Stimulated activated CD8-positive, alpha-beta memory T cell treated with anti-CD3 and anti-CD28 coated beads, Interleukin-4, amount 100 ng/mL, for 48 hours (primary cell): ENCODE results near the gene CALCOCO2.
"Not testable (repeated sequence)": the region's sequence is repeated elsewhere in the genome, so short reads cannot be mapped to it uniquely, and the experiment has no call there.

ENCODE experiments used
- DNase-seq: peaks from one replicate; pipeline ENCODE4 v3.0.0-alpha.2; 2020

Gene CALCOCO2

DNA sequence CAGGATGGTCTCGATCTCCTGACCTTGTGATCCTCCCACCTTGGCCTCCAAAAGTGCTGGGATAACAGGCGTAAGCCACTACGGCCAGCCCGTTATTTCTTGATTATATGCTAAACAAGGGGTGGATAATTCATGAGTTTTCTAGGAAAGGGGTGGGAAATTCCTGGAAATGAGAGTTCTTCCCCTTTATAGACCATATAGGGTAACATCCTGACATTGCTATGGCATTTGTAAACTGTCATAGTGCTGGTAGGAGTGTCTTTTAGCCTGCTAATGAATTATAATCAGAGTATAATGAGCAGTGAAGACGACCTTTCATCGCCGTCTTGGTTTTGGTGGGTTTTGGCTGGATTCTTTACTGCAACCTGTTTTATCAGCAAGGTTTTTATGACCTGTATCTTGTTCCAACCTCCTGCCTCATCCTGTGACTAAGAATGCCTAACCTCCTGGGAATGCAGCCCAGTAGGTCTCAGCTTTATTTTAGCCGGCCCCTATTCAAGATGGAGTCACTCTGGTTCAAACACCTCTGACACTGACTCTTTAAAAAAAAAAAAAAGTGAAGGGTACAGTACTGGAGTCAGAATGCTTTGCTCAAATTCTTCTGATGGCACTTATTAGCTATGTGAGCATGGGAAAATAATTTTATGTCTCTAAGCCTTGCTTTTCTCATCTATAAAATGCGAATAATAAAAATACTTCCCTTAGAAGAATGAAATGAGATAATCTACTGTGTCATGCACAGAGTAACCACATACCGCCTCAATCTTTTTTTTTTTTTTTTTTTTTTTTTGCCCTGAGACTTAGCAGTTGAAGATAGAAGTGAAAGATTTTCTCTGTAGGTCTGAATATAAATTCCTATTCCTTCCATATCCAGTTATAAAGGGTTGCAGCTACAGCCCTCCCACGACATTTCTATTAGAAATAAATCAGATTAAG lies 5.1 kb upstream of the CALCOCO2 start:
- no peak for DNase-seq

DNA sequence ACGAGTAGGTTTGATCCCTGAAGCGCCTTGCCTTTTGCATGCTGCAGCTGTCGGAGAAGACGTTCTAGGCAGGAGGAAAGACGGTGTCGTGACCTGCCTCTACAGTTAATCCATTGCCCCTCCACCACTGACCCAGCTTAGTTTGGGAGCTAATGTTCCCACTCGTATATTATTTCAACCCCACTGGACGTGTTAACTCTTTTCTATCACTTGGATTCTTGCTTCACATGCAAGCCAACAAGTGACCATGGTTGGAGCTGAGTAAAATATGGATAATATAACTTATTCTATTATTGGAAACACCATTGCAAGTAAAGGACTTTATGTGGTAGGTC lies 681 bp downstream of the CALCOCO2 start:
- no peak for DNase-seq

DNA sequence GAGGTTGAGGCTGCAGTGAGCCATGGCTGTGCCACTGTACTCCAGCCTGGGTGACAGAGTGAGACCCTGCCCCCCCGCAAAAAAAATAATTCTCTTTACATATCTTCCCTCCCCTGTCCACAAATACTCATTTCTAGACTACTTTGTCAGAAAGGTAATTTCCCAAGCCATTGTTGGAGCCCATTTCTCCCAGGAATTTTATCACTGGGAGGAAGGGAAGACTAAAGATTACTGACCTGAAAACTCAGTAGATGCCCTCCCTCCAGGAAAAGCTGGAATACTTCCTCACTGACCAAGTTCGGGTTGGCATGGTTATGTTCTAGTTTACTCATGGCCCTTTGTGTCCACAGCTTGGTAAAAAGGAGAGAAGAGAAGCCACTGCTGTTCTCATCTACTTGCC lies 4.1 kb downstream of the CALCOCO2 start:
- DNase-seq: no peak

DNA sequence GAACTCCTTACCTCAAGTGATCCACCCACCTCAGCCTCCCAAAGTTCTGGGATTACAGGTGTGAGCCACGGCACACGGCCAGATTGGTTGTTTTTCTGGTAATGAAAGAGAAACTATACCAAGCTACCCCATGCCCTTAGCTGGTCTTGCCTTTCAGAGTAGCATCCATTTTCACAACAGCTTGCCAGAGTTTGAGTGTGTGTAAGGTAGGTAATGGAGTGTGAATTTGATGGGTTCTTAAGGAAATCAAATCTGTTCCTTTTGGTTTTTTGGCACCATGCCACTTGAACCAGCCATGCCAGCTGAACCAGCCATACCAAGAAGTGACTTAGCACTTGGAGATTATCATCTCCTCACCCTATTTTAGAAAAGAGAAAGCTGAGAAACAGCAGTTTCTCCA lies 5.1 kb downstream of the CALCOCO2 start:
- no peak for DNase-seq

DNA sequence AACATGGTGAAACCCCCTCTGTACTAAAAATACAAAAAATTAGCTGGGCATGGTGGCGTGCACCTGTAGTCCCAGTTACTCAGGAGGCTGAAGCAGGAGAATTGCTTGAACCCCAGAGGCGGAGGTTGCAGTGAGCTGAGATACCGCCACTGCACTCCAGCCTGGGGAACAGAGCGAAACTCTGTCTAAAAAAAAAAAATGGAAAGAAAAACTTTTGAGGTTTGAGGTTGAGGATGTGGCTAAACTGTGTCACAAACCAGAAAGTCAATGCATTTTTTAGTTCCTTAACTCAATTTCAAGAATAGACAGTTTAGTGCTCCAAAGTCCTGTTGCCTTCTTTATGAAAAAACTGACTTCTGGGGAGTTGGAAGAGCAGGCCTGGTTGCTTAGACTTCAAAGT lies 6.6 kb downstream of the CALCOCO2 start:
- DNase-seq: not testable (repeated sequence)

DNA sequence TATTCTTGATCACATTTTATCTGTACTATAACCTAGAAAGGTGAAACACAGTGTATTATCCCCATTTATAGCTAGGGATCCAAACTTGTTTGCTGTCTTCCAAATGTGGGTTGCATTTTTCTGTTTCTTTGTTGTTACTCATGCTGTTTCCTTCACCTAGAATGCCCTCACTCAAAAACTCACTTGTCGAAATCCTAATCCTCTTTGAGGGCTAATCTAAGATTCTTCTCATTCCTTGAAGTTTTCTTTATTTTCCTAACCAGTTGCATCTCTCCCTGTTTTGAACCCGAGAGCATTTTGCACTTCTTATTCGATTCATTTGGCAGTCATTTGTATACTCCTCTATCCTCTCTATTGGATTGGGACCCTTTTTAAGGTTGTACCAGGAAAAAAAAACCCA lies 9.6 kb downstream of the CALCOCO2 start:
- DNase-seq: no peak

DNA sequence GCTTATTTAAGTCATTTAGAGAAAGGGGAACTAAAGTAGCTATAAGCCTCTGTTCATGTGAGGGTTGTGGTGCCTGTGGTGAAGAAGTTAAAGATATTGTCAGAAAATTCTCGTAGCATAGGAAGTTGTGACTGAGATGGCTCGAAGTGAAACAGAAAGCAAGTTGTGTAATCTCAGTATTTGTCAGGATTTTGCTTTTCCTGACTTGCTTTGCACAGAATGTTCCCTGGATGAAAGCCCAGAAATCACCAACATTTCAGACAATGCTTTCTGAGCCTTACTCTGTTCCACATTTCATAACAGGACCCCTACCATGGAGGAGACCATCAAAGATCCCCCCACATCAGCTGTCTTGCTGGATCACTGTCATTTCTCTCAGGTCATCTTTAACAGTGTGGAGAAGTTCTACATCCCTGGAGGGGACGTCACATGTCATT lies 10.6 kb downstream of the CALCOCO2 start:
- no peak for DNase-seq

DNA sequence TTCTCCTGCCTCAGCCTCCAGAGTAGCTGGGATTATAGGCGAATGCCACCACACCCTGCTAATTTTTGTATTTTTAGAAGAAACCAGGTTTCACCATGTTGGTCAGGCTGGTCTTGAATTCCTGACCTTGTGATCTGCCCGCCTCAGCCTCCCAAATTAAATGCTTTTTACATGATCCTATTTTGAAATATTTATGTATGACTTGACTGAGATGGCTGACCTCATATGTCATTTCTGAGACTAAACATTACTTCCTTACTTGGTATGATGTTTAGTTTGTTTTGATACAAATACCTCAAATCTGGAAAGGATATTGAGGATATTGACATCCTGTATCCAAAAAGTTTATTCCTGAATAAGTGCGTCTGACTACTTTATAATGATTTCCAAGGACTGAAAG lies 11.9 kb downstream of the CALCOCO2 start:
- DNase-seq: no peak

DNA sequence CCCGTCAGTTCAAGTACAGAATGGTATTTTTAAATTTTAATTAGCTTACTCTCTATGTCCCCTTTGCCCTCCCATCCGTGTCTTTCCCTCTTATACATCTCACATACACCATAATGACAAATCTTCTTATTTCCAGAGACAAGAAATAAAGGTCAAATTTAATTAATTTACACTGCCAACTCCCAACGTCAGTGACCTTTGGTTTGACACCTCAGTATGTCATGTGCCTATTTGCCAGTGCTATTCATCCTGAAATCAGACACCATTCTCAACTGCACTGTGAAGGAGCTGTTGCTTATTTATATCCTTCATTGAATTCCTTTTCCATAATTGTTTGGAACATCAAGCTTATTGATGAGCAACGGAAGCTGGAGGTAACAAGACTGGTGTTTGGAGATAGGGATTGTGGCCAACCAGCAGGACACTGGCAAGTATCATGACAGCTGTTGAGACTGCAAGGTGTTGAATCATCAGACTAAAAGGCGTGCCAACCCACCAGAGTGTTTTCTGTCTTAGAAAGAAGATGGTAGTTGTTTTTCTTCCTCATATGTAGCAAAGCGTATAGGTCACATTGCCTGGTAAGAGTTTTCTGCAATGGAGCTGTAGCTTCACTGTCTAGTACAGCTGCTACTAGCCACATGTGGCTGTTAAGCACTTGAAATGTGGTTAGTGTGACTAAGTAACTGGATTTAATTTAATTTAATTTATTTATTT lies 12.5 kb downstream of the CALCOCO2 start:
- DNase-seq: no peak

DNA sequence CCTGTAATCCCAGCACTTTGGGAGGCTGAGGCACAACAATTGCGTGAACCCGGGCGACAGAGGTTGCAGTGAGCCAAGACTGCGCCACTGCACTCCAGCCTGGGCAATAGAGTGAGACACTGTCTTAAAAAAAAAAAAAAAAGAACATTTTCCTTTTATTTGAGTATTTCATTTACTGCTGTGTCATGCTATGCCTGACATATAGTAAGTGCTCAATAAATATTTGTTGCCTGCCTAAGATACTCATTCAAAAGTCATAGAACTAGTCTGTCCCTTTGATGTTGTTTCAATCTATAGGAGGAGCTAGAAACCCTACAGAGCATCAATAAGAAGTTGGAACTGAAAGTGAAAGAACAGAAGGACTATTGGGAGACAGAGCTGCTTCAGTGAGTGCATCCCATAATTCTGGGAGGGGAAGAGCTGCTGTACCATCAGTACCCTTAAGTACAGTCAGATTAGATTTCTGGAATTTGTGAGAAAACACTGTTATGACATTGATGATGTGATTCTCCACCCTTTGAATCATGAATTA lies 20.0 kb downstream of the CALCOCO2 start:
- no peak for DNase-seq

DNA sequence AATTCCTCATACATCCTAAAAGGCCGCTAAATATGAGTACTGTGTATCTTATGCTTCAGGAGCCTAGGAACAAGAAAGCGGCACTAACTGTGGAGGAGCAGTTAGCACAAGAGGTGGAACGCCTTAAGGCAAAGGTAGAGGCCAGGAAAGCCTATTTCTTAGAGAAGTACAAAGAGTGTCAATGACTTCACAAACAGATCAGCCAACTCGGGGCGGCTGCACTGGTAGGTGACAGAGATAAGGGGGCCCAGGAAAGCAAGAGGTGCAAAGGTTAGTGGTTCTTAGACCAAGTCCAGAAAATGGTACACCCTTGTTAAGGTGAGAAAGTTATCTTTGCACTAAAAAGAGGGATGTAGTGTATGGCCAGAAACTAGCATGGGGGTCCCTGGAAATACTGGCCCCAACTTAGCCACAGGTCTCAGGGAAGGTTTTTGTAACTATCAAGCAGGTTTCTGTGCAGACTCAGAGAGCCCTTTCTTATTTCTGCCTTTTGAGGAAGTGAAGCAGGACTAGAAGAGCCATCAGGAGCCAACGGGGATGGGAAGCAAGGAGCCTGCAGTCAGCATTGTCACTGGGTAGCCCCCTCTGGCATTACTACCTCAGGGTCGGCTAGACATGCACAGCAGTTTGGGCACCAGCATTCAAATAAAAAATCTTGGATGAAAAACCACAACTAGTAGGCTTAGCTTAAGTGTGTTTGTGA lies 24.1 kb downstream of the CALCOCO2 start:
- DNase-seq: no peak

DNA sequence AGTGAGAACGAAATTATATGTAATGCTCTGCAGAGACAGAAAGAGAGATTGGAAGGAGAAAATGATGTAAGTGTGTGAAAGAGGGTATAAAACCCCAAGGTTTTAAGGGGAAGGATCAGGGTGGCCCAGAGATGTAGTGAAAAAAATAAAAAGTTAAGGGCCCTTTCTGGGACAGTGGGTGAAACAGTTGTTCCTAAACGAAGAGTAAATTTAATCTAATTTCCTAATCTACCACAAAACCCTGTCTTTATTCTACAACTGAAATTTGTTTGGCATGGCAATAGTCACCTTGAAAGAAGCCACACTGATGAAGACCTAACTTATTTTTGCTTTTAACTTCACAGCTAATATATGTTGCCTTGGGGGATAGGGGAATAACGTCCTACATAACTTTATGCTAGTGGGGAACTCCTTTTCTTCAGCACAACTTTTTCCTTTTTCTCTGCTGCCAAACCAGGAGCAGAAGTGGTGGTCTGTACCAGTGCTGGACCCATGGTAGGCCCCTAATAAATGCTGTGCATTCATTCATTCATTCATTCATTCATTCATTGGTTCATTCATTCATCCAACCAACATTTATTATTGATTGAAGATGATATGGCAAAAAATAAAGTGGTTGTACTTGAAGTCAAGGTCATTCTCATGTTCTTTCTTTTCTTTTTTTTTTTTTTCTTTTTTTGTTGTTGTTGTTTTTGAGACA lies 25.4 kb downstream of the CALCOCO2 start:
- no peak for DNase-seq

DNA sequence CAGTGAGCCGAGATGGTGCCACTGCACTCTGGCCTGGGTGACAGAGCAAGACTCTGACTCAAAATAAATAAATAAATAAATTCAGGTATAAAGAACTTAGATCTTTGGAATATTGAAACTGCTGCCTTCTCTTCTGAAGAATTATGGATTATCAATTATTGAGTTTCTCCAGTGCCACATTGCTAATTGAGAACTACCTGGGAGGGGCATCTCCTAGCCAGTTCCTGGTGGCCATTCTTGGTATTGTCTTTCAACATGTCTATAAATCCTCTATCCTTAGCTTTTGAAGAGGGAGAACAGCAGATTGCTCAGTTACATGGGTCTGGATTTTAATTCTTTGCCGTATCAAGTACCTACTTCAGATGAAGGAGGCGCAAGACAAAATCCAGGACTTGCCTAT lies 29.2 kb downstream of the CALCOCO2 start:
- DNase-seq: no peak

DNA sequence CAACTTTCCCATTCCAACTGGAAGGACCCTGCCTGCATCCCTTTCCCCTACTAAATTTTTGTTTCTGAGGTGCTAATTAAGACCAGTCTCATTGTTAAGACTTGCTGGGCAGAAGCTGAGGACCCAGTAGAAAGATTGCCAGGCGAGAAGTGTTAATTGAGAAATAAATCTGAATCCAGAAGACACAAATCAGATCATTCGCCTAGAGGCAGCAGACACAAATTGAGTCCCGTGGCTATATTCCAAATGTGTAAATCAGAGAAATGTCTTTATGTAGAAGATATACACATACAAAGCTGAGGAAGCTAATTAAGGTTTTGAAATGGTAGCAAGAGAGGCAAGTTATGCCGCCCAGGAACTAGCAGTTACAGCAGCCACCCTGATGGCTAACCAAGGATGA lies 29.6 kb downstream of the CALCOCO2 start:
- DNase-seq: no peak

DNA sequence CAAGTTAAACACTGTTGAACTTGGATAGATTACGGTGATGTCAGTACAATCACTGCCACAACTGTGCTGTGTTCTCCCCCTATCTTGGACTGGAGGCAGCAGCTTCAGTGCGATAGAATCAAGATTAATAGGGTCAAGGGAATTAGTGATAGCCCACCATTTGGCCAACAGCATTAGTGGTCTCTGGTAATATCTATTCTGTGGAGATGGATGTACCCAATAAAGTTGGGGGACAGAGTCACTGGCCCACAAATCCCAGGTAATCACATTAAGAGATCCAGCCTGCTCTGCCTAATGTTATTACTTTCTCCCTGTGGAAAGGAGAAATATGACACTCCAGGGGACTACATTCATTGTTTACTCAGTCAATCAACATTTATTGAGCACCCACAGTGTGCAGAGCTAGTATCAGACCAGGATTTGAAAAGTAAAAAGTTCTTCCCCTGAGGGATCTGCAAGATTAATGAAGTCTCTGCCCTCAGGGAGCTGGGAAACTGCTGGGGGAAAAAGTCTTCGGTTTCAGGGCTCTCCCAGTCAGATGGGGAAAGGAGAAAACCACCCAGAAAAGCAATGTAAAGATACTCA lies 38.2 kb downstream of the CALCOCO2 start:
- no peak for DNase-seq

DNA sequence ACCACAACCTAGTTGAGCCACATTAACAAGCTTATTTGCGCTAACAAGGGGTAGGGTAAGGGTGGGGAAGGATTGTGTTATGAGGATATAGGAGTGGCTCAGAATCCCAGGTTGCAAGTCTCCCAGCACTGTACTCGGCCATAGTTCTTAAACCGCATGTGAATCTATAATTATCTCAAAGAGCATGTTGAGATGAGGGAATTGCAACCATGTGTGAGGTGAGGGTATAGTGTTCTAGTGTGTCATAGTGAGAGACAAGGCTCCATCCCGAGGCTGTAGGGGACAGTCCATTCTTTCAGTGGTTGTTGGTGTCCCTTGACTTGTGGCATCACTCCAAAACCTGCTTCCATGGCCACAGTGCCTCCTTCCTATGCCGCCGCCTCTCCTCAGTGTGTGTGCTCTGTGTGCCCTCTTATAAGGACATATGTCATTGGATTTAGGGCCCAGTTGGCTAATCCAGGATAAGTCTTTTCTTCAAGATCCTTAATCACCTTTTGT lies 39.0 kb downstream of the CALCOCO2 start:
- no peak for DNase-seq

DNA sequence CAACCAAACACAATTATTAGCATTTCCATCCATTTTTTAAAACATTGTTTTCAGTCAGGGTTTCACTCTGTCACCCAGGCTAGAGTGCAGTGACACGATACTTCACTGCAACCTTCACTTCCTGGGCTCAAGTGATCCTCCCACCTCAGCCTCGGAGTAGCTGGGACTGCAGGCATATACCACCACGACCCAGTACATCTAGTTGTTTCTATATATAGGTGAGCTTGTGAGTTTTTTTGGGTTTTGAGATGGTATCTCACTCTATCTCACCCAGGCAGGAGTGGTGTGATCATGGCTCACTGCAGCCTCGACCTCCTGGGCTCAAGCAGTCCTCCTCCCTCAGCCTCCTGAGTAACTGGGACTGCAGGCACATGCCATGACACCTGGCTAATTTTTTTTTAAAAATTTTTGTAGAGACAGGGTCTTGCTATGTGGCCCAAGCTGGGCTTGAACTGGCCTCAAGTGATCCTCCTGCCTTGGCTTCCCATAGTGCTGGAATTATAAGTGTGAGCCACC lies 40.3 kb downstream of the CALCOCO2 start:
- no peak for DNase-seq

DNA sequence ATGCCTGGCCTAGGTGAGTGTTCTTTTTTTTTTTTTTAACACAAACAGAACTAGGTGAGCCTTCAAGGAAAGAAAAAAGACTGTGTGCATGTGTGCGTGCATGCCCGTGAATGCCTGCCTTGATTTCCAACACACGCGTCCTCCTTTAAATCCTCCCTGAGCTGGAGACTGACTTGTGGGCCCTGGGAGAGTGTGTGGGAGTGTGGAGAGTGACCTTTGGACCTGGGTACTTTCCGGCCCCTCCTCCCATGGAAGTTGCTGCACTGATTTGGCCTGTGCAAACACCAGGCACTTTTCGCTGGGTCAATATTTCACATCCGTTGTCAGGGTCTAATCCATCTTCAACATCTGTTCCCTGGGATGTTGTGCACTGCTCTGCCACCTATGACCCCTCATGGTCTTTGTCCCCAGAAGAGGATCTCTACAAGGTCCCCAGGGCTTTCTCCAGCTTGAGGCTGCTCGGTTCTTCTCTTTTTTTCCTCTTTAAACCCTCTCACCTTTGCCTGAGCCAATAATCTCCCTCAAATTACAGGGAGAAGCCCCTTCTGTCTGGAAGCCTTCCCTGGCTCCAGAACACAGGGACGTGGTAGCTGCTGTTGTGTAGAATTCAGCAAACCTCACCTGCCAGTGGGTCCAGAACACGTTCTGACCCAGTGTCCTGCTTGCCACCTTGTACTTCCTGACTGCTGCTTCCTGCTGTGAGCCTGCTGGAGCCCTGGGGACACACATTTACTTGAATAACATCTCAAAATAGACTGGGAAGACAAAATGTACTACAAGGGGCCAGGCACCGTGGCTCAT lies 40.9 kb downstream of the CALCOCO2 start:
- no peak for DNase-seq

DNA sequence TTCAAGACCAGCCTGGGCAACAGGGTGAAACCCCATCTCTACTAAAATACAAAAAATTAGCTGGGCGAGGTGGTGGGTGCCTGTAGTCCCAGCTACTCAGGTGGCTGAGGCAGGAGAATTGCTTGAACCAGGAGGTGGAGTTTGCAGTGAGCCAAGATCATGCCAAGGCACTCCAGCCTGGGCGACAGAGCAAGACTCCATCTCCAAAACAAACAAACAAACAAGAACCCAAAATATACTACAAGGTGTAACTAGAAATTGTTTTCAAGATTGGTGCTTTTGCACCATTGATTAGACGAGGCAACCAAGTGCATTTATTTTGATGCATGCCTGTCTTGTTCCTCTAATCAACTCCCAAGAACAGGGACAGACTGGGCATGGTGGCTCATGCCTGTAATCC lies 41.6 kb downstream of the CALCOCO2 start:
- not testable (repeated sequence) for DNase-seq

DNA sequence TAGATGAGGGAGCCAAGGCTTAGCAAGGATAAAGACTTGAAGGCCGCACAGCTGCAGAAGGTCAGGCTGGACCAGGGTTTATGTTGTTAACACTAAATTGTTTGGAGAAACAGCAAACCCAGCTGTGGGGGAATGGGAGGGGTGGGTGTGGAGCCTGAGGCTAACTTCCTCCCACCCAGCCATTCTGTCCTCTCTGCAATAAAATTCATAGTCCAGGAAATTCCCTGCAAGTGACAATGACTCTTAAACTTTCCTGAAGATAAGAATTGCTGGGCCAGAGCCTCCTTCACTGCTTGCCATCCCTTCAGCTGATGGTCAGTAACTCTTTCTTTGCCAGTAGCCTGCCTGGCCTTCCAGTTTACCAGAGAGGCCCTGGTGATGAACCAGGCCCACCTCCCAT lies 42.4 kb downstream of the CALCOCO2 start:
- DNase-seq: no peak
